Measurements from ENCODE around the gene ATAD3B. TPM values are rescaled to one million over a fixed set of nuclear protein-coding genes. Genes with fewer than 3 reads are reported as not detected.

Gene ATAD3B
- total and polyA plus RNA-seq, 2 of the 13 experiments (the other 11 are each of a cell fraction or from before 2014, with no cell fraction given) = 9.6 to 31.1 TPM

DNA sequence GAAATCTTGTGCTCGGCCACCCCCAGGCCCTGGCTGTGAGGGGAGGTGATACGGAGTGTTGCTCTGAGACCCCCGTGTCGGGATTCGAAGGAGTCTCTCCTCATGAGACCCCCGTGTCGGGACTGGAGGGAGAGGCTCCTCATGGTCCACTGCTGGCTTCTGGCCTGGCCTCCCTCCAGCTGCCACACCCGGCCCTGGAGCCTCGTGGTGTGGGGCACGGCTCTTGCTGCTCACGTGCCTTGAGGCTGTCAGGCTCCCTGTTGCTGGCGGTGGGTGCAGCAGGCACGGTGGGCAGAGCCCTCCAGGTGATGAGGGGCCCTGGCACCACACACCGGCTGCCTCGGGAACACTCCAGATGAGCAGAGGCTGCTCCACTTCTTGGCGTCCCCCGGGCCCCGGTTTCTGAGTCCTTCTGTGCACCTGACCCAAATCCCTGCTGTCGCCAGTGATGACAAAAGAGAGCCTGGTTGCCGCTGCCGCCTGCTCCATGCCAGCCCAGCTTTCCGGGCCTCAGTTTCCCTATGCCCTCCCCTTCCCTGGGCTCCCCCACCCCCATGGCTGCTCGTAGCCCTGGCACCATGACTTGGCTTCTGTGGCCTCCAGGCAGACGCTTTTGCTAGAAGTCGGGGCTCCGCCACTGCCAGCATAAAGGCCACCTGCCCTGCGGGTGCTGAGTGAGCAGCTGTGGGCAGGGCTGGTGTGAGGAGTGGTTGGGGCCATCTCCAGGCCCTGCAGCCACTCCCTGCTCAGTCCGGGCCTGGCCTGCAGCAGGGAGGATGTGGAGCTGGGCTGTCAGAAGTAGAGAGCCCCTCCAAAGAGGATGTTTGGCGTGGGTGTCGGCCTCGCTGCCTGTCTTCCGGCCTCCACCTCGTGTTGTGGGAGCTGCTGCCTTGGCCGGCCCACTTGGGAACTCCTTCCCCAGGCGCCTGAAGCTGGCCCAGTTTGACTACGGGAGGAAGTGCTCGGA, 57.0 kb downstream of the ATAD3B start:
- Histone ChIP-seq H3K4me2 (ENCODE audit: low read depth, low read length) (no peak overlapping the region), H4K20me1 (ENCODE audit: insufficient read depth, low read length) (no peaks in the 10 kb centered on the region), H3K4me3 (replicated peaks in 1 of 3; ENCODE audit: insufficient read depth in 1 of 3, low read depth in 2 of 3, low read length in 3 of 3) (no peak overlapping the region), H3K27me3 (ENCODE audit: control insufficient read depth in 1 of 2, insufficient read depth in 2 of 2, low read length in 2 of 2) (no peaks in the 10 kb centered on the region), H3K27ac (ENCODE audit: extremely low read length, insufficient read depth, low read length) (no peak overlapping the region), H3K36me3 (replicated peaks in 1 of 2; ENCODE audit: control insufficient read depth in 1 of 2, insufficient read depth in 2 of 2, low read length in 2 of 2) (peaks cover 16 to 26% of the 10 kb centered on the region in 2 experiments; a peak in 4 of 5 replicates), H3K9ac (ENCODE audit: insufficient read depth, low read depth, low read length) (no peak overlapping the region), H3K9me3 (ENCODE audit: low read length) (no peaks in the 10 kb centered on the region), H3K79me2 (ENCODE audit: insufficient read depth, low read length) (no peaks in the 10 kb centered on the region), H3K4me1 (ENCODE audit: insufficient read depth, low read length) (no peaks in the 10 kb centered on the region), H2AFZ (ENCODE audit: low read length) (no peak overlapping the region)
- in situ Hi-C loops (cut with HindIII; ENCODE audit: extremely low pct_ligation_motif_present, low pct_unique_long_range_greater_than_20kb) (no loop called here), intact Hi-C loops (cut with micrococcal nuclease; ENCODE audit: unreplicated experiment) (no loop called here)
- TF ChIP-seq RBFOX2 (IDR thresholded peaks at IDR 0.05; ENCODE audit: low read depth, low read length) = peak; percentile 50; the same call in 1 of the 2 replicates
- TF ChIP-seq ATF1 (CRISPR knock-in tag; IDR thresholded peaks at IDR 0.05) = no peak
- no peak for TF ChIP-seq ZNF619 (CRISPR knock-in tag; IDR thresholded peaks at IDR 0.05)
- no peak for TF ChIP-seq KLF11 (CRISPR knock-in tag; IDR thresholded peaks at IDR 0.05)
- no peak for TF ChIP-seq PREB (CRISPR knock-in tag; IDR thresholded peaks at IDR 0.05)
- peak; percentile 21 for TF ChIP-seq AGO2 (optimal IDR thresholded peaks at IDR 0.05; ENCODE audit: low read depth, low read length)
- no peak for TF ChIP-seq SETDB1 (CRISPR knock-in tag; IDR thresholded peaks at IDR 0.05; ENCODE audit: borderline replicate concordance)
- FAIRE-seq = no peak
- 98% methylated on average over 22 of the region's 37 CpGs for WGBS (ENCODE audit: low lambda C conversion rate)
- no peak for DNase-seq (ENCODE audit: low spot score)
- ATAC-seq = no peak
- no TSS peak for BruUV-seq (replicated peaks)
- POLR2A ChIA-PET = interaction anchor here (0.6 kb wide), 1 partner anchor 43 kb away, joined by 3 read pairs; no protein-coding TSS in a partner anchor
- CTCF ChIA-PET (ENCODE audit: low intra/inter-chr PET ratio, low total read pairs) = no interaction called here
